Measurements from ENCODE around the gene RUFY2.

The RUFY2 gene

DNA sequence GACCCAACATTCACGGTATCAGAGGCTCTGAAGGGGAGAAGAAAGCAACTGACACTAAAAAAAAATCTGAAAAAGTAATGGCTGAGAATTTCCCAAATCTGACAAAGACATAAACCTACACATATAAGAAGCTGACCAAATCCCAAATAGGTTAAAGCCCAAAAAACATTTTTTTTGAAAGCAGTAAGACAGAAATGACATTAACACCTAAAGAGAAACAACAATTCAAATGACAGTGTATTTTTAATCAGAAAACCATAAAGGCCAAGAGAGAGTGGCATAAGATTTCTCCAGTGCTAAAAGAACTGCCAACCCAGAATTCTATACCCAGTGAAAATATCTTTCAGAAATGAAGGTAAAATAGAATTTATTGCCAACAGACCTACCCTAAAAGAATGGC is 35.5 kb downstream of the RUFY2 start (continued):
- TF ChIP-seq, protein P1, sequence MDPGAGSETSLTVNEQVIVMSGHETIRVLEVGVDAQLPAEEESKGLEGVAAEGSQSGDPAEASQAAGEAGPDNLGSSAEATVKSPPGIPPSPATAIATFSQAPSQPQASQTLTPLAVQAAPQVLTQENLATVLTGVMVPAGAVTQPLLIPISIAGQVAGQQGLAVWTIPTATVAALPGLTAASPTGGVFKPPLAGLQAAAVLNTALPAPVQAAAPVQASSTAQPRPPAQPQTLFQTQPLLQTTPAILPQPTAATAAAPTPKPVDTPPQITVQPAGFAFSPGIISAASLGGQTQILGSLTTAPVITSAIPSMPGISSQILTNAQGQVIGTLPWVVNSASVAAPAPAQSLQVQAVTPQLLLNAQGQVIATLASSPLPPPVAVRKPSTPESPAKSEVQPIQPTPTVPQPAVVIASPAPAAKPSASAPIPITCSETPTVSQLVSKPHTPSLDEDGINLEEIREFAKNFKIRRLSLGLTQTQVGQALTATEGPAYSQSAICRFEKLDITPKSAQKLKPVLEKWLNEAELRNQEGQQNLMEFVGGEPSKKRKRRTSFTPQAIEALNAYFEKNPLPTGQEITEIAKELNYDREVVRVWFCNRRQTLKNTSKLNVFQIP (CRISPR knock-in tag; IDR thresholded peaks at IDR 0.05; ENCODE audit: borderline replicate concordance, low read depth): no peak
- TF ChIP-seq GLIS3 (CRISPR knock-in tag; IDR thresholded peaks at IDR 0.05): no peak
- TF ChIP-seq ZNF70 (CRISPR knock-in tag; IDR thresholded peaks at IDR 0.05): no peak
- no peak for TF ChIP-seq ZNF565 (CRISPR knock-in tag; conservative IDR thresholded peaks at IDR 0.05; ENCODE audit: low read depth)
- TF ChIP-seq ARNTL (CRISPR knock-in tag; IDR thresholded peaks at IDR 0.05; ENCODE audit: borderline replicate concordance, low read depth): no peak

DNA sequence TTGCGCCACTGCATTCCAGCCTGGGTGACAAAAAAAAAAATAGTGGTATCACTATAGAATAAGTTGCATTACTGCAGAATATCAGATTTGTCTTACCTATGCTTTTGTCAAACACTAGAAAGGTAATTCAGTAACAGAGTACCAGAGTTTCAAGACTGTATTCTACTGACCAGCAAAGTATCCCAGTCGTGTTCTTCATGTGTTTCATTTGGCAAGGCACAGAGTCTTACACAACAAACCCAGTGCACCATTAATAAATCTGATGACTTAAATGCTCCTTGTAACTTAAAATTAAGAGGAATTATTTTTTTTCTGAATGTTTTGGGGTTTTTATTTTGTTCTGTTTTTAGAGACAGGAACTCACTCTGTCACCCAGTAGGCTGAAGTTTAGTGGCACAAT is 40.0 kb downstream of the RUFY2 start:
- TF ChIP-seq GLIS3 (CRISPR knock-in tag; IDR thresholded peaks at IDR 0.05): no peak
- TF ChIP-seq TOX (CRISPR knock-in tag; IDR thresholded peaks at IDR 0.05; ENCODE audit: borderline replicate concordance): no peak
- TF ChIP-seq ZNF70 (CRISPR knock-in tag; IDR thresholded peaks at IDR 0.05): no peak
- no peak for ATAC-seq

DNA sequence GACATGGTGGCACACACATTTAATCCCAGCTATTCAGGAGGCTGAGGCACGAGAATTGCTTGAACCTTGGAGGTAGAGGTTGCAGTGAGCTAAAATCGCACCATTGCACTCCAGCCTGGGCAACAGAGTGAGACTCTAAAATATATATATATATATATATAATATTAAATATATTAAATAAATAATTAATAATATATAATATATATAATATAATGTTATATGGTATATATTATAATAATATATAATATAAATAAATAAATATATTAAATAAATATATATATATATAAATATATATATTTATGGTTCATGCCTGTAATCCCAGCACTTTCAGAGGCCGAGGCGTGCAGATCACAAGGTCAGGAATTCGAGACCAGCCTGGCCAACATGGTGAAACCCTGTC is 40.5 kb downstream of the RUFY2 start:
- ATAC-seq: no peak
- no peak for TF ChIP-seq ZFP30 (CRISPR knock-in tag; IDR thresholded peaks at IDR 0.05)
- TF ChIP-seq, protein P2, sequence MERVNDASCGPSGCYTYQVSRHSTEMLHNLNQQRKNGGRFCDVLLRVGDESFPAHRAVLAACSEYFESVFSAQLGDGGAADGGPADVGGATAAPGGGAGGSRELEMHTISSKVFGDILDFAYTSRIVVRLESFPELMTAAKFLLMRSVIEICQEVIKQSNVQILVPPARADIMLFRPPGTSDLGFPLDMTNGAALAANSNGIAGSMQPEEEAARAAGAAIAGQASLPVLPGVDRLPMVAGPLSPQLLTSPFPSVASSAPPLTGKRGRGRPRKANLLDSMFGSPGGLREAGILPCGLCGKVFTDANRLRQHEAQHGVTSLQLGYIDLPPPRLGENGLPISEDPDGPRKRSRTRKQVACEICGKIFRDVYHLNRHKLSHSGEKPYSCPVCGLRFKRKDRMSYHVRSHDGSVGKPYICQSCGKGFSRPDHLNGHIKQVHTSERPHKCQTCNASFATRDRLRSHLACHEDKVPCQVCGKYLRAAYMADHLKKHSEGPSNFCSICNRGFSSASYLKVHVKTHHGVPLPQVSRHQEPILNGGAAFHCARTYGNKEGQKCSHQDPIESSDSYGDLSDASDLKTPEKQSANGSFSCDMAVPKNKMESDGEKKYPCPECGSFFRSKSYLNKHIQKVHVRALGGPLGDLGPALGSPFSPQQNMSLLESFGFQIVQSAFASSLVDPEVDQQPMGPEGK (CRISPR knock-in tag; IDR thresholded peaks at IDR 0.05; ENCODE audit: borderline replicate concordance): no peak
- TF ChIP-seq BACH2 (CRISPR knock-in tag; IDR thresholded peaks at IDR 0.05; ENCODE audit: borderline replicate concordance): no peak
- TF ChIP-seq, protein P3, sequence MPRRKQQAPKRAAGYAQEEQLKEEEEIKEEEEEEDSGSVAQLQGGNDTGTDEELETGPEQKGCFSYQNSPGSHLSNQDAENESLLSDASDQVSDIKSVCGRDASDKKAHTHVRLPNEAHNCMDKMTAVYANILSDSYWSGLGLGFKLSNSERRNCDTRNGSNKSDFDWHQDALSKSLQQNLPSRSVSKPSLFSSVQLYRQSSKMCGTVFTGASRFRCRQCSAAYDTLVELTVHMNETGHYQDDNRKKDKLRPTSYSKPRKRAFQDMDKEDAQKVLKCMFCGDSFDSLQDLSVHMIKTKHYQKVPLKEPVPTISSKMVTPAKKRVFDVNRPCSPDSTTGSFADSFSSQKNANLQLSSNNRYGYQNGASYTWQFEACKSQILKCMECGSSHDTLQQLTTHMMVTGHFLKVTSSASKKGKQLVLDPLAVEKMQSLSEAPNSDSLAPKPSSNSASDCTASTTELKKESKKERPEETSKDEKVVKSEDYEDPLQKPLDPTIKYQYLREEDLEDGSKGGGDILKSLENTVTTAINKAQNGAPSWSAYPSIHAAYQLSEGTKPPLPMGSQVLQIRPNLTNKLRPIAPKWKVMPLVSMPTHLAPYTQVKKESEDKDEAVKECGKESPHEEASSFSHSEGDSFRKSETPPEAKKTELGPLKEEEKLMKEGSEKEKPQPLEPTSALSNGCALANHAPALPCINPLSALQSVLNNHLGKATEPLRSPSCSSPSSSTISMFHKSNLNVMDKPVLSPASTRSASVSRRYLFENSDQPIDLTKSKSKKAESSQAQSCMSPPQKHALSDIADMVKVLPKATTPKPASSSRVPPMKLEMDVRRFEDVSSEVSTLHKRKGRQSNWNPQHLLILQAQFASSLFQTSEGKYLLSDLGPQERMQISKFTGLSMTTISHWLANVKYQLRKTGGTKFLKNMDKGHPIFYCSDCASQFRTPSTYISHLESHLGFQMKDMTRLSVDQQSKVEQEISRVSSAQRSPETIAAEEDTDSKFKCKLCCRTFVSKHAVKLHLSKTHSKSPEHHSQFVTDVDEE (CRISPR knock-in tag; IDR thresholded peaks at IDR 0.05): no peak
- TF ChIP-seq, protein P1 (CRISPR knock-in tag; IDR thresholded peaks at IDR 0.05; ENCODE audit: borderline replicate concordance, low read depth): no peak
- no peak for TF ChIP-seq ZNF70 (CRISPR knock-in tag; IDR thresholded peaks at IDR 0.05)

DNA sequence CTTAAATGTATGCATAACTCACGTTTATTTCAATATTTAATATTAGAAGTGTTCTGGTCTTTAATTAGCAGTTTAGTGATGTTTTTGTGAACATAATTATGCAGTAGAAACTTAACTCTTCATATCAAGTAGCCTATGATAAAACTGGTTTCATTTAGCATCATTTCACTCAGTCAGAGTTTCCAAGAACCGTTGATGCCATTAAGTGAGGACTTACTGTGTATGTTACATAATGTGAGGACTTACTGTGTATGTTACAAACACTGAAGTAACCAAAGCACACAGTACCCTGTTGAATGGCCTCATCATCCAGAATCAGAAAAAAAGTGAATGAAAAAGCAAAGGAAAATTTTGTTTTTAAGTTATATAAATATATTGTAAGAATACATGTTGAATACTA is 41.5 kb downstream of the RUFY2 start:
- no peak for ATAC-seq
- TF ChIP-seq, protein P1 (CRISPR knock-in tag; IDR thresholded peaks at IDR 0.05; ENCODE audit: borderline replicate concordance, low read depth): no peak
- TF ChIP-seq ZNF8 (CRISPR knock-in tag; IDR thresholded peaks at IDR 0.05): no peak
- no peak for TF ChIP-seq ZNF565 (CRISPR knock-in tag; conservative IDR thresholded peaks at IDR 0.05; ENCODE audit: low read depth)
- TF ChIP-seq ZNF70 (CRISPR knock-in tag; IDR thresholded peaks at IDR 0.05): no peak
- TF ChIP-seq, protein P4, sequence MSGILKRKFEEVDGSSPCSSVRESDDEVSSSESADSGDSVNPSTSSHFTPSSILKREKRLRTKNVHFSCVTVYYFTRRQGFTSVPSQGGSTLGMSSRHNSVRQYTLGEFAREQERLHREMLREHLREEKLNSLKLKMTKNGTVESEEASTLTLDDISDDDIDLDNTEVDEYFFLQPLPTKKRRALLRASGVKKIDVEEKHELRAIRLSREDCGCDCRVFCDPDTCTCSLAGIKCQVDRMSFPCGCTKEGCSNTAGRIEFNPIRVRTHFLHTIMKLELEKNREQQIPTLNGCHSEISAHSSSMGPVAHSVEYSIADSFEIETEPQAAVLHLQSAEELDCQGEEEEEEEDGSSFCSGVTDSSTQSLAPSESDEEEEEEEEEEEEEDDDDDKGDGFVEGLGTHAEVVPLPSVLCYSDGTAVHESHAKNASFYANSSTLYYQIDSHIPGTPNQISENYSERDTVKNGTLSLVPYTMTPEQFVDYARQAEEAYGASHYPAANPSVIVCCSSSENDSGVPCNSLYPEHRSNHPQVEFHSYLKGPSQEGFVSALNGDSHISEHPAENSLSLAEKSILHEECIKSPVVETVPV (CRISPR knock-in tag; IDR thresholded peaks at IDR 0.05): no peak
- TF ChIP-seq BACH2 (CRISPR knock-in tag; IDR thresholded peaks at IDR 0.05; ENCODE audit: borderline replicate concordance): no peak

Data from SK-N-SH treated with all-trans-retinoic acid at 6 μM for 48 hours (cell line).